Right cardiac atrium (tissue), 5 donors: ENCODE results near the gene MMADHC. TPM values are rescaled to one million over a fixed set of nuclear protein-coding genes. Genes with fewer than 3 reads are reported as not detected.

ENCODE experiments used
- ATAC-seq, 2 donors: fragments of 200-7000 bp; cut with Tn5 transposase; one replicate each; pipeline versions ENCODE4 v1.8.0 to v1.9.1; 2020; ENCODE audit warnings: moderate library complexity in 2 of 2, mild to moderate bottlenecking in 1 of 2
- DNase-seq, 3 donors: peaks; one replicate each; pipeline ENCODE4 v3.0.0-alpha.2; 2020
- H3K27ac ChIP-seq: one replicate; pipeline ENCODE4 v1.5.1; 2013; ENCODE audit warnings: mild to moderate bottlenecking, low read length, control low read depth, moderate library complexity
- H3K27me3 ChIP-seq: one replicate; pipeline ENCODE4 v1.6.1; 2013; ENCODE audit not compliant: control insufficient read depth, insufficient read depth
- H3K4me1 ChIP-seq: one replicate; pipeline ENCODE4 v1.6.1; 2013; ENCODE audit warnings: low read length; ENCODE audit not compliant: control insufficient read depth, insufficient read depth
- H3K4me3 ChIP-seq: one replicate; pipeline ENCODE4 v1.5.1; 2013; ENCODE audit warnings: low read length, control low read depth
- H3K9me3 ChIP-seq: one replicate; pipeline ENCODE4 v1.6.1; 2013; ENCODE audit warnings: low read length; ENCODE audit not compliant: control insufficient read depth
- WGBS: extraction: QIAGEN DNeasy Blood & Tissue Kit; methylation state at CpG from one replicate; pipeline ENCODE4 v1.1.7; 2013; 5-methylcytosine and 5-hydroxymethylcytosine counted together
- intact Hi-C, 4 donors: fragments of 100-400 bp; cut with DNase I; formaldehyde crosslinking; loops; one replicate each; pipeline versions ENCODE4 v1.11.0 to v1.14.0; 2022 to 2023
- long read RNA-seq, 4 donors: library from polyadenylated mRNA; unstranded; transcript quantifications; one replicate each; pipeline ENCODE4 v2.0.0, GENCODE V29; 2020 to 2021
- polyA plus RNA-seq: library from polyadenylated mRNA; stranded (reverse); fragments of 200-250 nt; gene quantifications from one replicate; pipeline ENCODE4 v1.2.3, GENCODE V29; 2013
- total RNA-seq, 4 donors: library from RNA; stranded (reverse); fragmentation: NEBNext Ultra II Directional; extraction: Animal tissue kit (Norgen Biotek cat#: 25700); gene quantifications; one replicate each; pipeline ENCODE4 v1.2.1, GENCODE V29; 2021
- donor health status: healthy with polysubstance abuse.
- donor health status: DM: no; HTN: yes; CAD: no.
- donor health status: DM: no; HTN: no; CAD: no.
- donor health status: DM: no; HTN: yes; CAD: no; lungs with severe emphysema.
- donor health status: DM: yes; HTN: yes; CAD: no.

MMADHC gene
- 100 to 1,000 TPM in 1 of 4 donors, 10 to 100 TPM in 3; 81.0 to 106 (median 93.9) TPM for total RNA-seq
- 80.4 TPM for polyA plus RNA-seq
- long read RNA-seq, donor 1, transcript MMADHC-201 (8 exons, 1,436 nt): major isoform, 74 of 84 reads
- long read RNA-seq, donor 1, partial matches to known transcripts: 2 of 84 reads
- long read RNA-seq, donor 1, other reads (novel, unspliced or antisense): 4 of 84 reads
- long read RNA-seq, donor 2, transcript MMADHC-201 (8 exons, 1,436 nt): major isoform, 48 of 57 reads
- long read RNA-seq, donor 2, transcript MMADHC-203 (7 exons, 1,726 nt): minor isoform, 8 of 57 reads
- long read RNA-seq, donor 2, partial matches to known transcripts: 0 of 57 reads
- long read RNA-seq, donor 2, other reads (novel, unspliced or antisense): 1 of 57 reads
- long read RNA-seq, donor 3, transcript MMADHC-201 (8 exons, 1,436 nt): major isoform, 268 of 299 reads
- long read RNA-seq, donor 3, transcript MMADHC-203 (7 exons, 1,726 nt): minor isoform, 17 of 299 reads
- long read RNA-seq, donor 3, partial matches to known transcripts: 4 of 299 reads
- long read RNA-seq, donor 3, other reads (novel, unspliced or antisense): 10 of 299 reads
- long read RNA-seq, donor 4, transcript MMADHC-201 (8 exons, 1,436 nt): major isoform, 49 of 53 reads
- long read RNA-seq, donor 4, partial matches to known transcripts: 0 of 53 reads
- long read RNA-seq, donor 4, other reads (novel, unspliced or antisense): 1 of 53 reads

DNA sequence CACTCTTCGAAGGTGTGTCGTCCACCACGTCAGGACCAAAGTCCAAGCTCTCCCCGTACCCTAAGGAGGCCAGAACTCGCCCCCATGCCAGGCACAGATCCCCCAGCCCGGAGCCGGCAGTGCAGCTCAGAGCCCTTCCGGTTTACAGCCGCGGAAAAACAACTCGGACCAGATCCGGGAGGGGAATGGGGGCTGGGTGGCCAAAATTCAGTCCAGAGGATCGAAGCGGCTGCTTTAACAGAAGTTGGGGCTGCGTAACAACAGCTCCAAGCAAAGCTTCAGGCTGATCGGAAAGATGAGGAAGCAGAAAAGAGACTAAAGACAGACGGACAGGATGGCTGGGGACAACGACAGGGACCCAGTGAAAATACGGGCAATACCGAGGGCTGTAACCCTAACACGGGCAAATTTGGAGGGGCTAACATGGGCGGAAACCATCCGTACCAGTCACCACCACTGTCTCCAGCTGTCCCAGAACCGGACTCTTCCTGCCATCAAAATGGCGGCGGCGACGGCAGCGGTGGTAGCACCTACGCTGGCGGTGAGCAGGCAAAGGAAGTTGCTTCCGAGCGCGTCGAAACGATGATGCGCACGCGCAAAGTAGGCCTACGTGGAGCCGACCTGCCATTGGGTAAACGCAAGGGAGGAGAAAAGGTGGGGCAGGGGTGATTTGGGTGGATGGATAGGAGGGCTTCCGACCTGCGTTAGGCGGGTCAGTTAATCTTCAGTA lies at the start of gene MMADHC:
Gene MMADHC, minus strand, starts transcription at position 556 of the 730 bp plus-strand sequence. CDS start 678 bp downstream, outside the sequence.
- ATAC-seq (peak; percentile 99), DNase-seq (peak; percentile 96 to 98 (median 97))
- Histone ChIP-seq H3K4me3 (peak within 1 kb of the TSS; percentile 72), H3K9me3 (no peaks in the 10 kb centered on the region), H3K27ac (peak within 1 kb of the TSS; percentile 95), H3K27me3 (no peaks in the 10 kb centered on the region), H3K4me1 (no peaks in the 10 kb centered on the region)
- intact Hi-C loops: no loop called here
- WGBS: under 1% methylated on average over 45 of the region's 45 CpGs

DNA sequence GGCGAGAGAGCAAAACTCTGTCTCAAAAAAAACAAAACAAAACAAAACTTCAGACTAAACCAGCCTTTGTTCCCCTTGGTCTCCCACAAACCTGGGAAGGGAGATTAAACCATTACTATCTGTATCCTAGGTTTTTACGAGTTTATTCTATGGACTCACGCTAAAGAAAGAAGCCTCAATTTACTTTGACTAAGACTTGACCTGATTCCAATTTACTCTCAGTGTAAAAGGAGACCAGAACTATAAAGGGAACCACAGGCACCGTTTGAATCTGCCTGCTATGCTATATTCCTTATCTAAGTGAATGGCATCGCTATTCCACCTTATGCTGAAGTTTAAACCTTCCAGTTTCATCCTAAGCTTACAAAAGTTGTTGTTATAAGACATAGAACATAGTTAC lies 46.5 kb upstream of the MMADHC start:
- 79% methylated on average over 5 of the region's 5 CpGs for WGBS
- Histone ChIP-seq H3K4me3 (no peak overlapping the region), H3K9me3 (no peaks in the 10 kb centered on the region), H3K27me3 (no peaks in the 10 kb centered on the region), H3K27ac (no peak overlapping the region), H3K4me1 (no peaks in the 10 kb centered on the region)
- DNase-seq: no peak
- intact Hi-C loops: no loop called here
- ATAC-seq: no peak

DNA sequence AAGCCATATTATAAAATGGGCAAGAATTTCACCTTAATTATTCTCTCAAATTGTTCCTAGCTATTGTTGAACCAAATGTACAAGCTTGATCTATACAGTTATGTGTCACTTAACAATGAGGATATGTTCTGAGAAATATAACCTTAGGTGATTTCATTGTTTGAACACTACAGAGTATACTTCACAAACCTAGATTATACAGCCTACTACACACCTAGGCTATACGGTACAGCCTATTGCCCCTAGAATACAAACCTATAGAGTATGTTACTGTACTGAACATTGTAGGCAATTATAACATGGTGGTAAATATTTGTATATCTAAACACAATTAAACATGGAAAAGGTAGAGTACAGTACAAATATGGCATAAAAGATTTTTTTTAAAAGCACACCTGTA lies 42.9 kb upstream of the MMADHC start:
- ATAC-seq (no peak), DNase-seq (no peak)
- no peak overlapping the region for H3K4me3 ChIP-seq
- no peak overlapping the region for H3K27ac ChIP-seq
- intact Hi-C loops: no loop called here
- H3K4me1 ChIP-seq: no peaks in the 10 kb centered on the region
- H3K9me3 ChIP-seq: no peaks in the 10 kb centered on the region
- 95% methylated on average over 1 of the region's 1 CpG for WGBS
- H3K27me3 ChIP-seq: no peaks in the 10 kb centered on the region

DNA sequence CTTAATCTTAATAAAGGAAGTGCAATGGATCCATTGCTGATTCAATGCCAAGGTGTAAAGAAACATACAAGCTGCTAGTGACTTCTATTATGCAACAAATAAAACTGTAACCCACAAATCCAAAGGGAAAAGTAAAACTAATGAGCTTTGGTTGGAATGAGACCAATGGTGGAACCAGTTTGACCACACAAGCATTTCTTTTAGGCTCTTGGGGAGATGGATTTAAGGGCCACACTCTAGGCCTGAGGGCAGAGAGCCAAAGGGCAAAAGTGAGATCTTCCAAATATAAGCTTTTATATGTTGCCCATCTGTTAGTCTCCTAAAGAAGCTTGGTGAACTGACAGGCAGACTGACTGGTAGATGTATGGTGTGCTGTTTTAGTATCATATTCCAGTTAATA lies 41.5 kb upstream of the MMADHC start:
- intact Hi-C loops: no loop called here
- no peak for DNase-seq
- no peak for ATAC-seq
- Histone ChIP-seq H3K9me3 (no peaks in the 10 kb centered on the region), H3K27me3 (no peaks in the 10 kb centered on the region), H3K27ac (no peak overlapping the region), H3K4me3 (no peak overlapping the region), H3K4me1 (no peaks in the 10 kb centered on the region)

DNA sequence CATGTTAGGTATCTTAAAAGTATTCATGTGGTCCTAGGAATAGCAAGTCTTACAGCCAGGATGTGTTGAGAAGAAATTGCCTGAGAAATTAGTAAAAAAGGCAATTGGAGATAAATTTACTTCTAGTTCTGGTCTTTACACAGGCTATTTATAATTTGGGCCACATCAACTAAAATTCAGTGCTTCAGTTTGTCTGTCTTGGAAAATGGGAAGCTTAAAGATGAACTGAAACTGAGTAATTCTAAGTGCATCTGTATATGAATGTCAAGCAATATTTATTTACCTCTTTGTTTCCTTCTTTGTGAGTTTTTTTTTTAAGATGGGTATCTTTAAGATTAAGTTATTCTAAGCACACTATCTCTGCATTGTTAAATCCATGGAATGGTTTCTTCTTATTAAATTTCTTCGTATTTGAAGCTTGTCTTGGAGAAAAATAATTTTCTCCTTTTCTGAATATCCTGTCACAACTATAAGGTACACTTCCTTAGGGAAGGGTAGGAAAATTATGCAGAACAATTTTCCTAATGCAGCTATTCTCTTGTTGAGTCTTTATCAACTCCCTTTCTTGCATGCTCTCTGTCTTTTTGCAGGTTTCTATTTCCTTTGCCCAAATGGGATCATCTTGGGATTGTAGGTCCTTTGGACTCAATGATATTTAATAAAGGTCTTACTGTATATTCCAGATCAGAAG lies 39.7 kb upstream of the MMADHC start:
- H3K27ac ChIP-seq: no peak overlapping the region
- H3K4me1 ChIP-seq: no peaks in the 10 kb centered on the region
- no peaks in the 10 kb centered on the region for H3K27me3 ChIP-seq
- no peak for DNase-seq
- no peak overlapping the region for H3K4me3 ChIP-seq
- no peak for ATAC-seq
- WGBS: 91% methylated on average over 1 of the region's 1 CpG
- intact Hi-C loops: no loop called here
- H3K9me3 ChIP-seq: no peaks in the 10 kb centered on the region

DNA sequence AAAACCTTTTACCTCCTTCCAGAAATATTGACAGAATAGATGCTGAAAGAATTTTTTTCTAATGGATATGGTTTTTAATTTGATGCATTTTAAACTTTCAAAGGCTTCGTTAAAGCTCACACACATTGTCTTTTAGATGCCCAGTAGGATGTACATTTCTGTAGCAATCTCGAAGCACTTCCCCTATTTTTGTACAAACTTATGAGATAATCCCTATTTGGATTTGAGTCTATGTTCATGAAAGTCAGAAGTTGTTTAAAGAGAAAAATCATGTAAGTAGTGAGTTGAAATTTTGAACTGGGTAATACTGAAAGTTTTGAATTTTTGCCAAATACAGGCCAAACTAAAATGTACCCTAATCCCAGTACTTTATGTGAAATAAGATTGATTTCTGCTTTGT lies 38.1 kb upstream of the MMADHC start:
- Histone ChIP-seq H3K9me3 (no peaks in the 10 kb centered on the region), H3K4me3 (no peak overlapping the region), H3K4me1 (no peaks in the 10 kb centered on the region), H3K27ac (no peak overlapping the region), H3K27me3 (no peaks in the 10 kb centered on the region)
- DNase-seq: no peak
- intact Hi-C loops: no loop called here
- 76% methylated on average over 2 of the region's 2 CpGs for WGBS
- no peak for ATAC-seq

DNA sequence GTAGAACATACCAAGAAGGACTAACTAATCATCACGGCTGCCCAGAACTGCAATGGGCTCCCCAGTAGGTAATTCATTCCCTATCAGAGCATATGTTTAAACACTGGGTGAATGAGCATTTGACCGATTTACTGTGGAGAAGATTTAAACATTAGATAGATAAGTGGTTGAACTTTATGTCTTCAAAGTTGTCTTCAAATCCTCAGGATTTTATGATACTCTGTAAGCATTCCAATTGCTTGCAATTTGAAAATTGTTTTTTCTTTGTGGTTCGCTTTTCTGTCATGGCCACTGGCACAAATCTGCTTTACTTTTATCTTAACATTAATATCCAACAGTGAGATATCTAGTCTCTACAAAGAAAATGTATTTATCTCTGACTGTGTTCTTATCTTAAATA lies 37.7 kb upstream of the MMADHC start:
- WGBS: 86% methylated on average over 3 of the region's 3 CpGs
- Histone ChIP-seq H3K4me3 (no peak overlapping the region), H3K4me1 (no peaks in the 10 kb centered on the region), H3K27ac (no peak overlapping the region), H3K27me3 (no peaks in the 10 kb centered on the region), H3K9me3 (no peaks in the 10 kb centered on the region)
- intact Hi-C loops: no loop called here
- DNase-seq (no peak), ATAC-seq (no peak)

DNA sequence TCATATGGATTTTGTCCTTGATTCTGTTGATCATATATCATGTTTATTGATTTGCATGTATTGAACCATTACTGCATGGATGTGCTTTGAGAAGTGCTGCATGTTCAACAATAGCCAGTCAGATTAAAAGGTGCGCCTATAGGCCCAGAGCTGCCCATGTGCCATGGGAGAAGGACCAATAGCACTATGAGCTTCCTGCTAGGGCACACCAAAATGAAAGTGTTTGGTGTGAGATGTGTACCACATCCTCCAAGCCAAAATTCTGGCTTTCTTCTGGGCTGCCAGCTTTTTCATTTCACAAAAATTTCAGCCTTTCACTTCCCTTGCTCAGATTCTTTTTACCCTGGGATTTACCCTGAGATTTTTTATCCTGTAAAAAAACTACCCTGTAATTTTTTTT lies 34.8 kb upstream of the MMADHC start:
- Histone ChIP-seq H3K4me3 (no peak overlapping the region), H3K4me1 (no peaks in the 10 kb centered on the region), H3K9me3 (peaks cover 2% of the 10 kb centered on the region), H3K27ac (no peak overlapping the region), H3K27me3 (no peaks in the 10 kb centered on the region)
- intact Hi-C loops: no loop called here
- 93% methylated on average over 1 of the region's 1 CpG for WGBS
- DNase-seq (no peak), ATAC-seq (no peak)

DNA sequence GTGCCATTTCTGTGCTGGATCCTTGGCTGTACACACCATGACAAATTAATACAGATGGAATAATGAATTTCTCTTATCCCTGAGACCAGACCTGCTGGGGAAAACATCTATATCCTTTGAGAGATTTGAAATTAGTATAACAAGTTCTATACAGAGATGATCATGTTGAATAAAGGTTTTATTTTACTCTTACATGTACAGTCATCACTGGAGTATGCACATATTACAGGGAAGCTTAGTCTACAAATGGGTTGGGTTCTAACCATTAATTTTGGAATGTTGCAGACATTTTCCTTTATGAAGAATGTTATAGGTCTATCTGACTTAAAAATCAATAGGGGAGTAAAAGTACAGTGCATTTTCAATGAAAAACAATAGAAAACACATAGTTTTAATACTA lies 29.9 kb upstream of the MMADHC start:
- H3K4me3 ChIP-seq: no peak overlapping the region
- ATAC-seq (no peak), DNase-seq (no peak)
- peaks cover 2% of the 10 kb centered on the region for H3K9me3 ChIP-seq
- H3K4me1 ChIP-seq: no peaks in the 10 kb centered on the region
- no peaks in the 10 kb centered on the region for H3K27me3 ChIP-seq
- no peak overlapping the region for H3K27ac ChIP-seq
- intact Hi-C loops: no loop called here

DNA sequence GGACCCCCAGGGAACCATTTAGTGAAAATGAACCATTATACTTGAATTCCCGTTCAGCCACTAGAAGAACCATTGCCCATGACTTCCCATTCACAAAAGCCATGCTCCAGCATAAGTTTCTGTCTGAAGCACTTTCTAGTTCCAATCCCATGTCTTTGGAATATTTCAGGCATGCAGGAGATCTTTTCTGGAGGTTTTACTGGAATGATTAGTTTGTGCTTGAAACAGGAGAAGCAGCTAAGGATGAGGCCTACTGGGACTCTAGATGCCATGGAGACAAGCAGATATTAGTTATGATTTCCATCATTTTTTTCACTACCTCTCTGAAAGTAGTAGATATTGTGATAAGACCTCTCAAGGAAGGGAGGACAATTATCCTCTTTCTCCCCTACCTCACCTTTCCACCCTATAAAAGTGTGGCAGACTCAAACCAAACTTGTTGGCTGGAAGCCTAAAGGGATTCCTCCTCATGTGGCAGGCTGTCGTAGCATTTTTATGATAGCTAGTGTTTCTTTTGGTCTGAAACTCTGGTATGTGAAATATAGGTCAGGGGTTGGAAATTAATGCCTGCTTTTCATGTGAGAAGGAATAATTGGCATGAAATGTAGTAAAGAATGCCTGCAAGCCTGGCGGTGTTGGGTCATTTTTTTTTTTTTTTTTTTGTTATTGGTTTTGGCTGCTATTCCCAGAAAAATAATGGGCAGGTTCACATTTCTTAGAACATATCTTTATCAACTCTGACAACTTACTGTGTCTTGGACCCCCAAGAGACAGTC lies 29.3 kb upstream of the MMADHC start:
- no peak overlapping the region for H3K4me3 ChIP-seq
- no peak for ATAC-seq
- H3K27ac ChIP-seq: no peak overlapping the region
- 75% methylated on average over 3 of the region's 3 CpGs for WGBS
- H3K4me1 ChIP-seq: no peaks in the 10 kb centered on the region
- intact Hi-C loops: no loop called here
- H3K9me3 ChIP-seq: peaks cover 2% of the 10 kb centered on the region
- H3K27me3 ChIP-seq: no peaks in the 10 kb centered on the region
- DNase-seq: no peak
